ENCODE results near the gene ADAT3. TPM values are rescaled to one million over a fixed set of nuclear protein-coding genes. Genes with fewer than 3 reads are reported as not detected.

The ADAT3 gene
- total and polyA plus RNA-seq, 4 donors = 1.3 to 3.3 (median 2.1) TPM

DNA sequence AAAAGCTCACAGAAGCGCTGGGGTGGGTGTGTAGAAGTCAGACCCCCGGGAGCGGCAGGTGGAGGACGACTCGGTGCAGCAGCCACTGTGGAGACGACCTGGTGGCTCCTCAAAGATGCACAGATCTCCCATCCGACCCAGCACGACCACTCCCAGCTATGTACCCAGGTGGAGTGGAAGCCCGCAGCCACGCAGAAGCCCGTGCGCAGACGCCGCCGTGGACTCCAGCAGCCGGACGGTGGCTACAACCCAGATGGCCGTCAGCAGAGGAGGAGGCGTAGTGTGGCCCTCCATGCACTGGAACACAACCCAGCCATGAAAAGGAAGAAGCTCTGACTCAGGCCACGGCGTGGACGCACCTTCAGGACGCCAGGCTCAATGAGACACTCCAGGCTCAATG is 57.5 kb downstream of the ADAT3 start:
- peaks cover 0 to 5% (median 2%) of the 10 kb centered on the region in 4 donors for H3K36me3 ChIP-seq (ENCODE audit: control insufficient read depth in 4 of 4, insufficient read depth in 3 of 4, low read depth in 1 of 4, low read length in 3 of 4)
- no peak overlapping the region for H3K9ac ChIP-seq (ENCODE audit: low read depth in 1 of 2, low read length in 2 of 2)
- no peak overlapping the region for H3K27ac ChIP-seq (ENCODE audit: low read depth in 1 of 2, low read length in 2 of 2)
- H3K9me3 ChIP-seq (ENCODE audit: control insufficient read depth in 4 of 4, low read length in 3 of 4) = no peaks in the 10 kb centered on the region
- TF ChIP-seq RAD21 (IDR thresholded peaks at IDR 0.05) = no peak
- TF ChIP-seq SP1 (IDR thresholded peaks at IDR 0.05) = no peak
- no peak for TF ChIP-seq RXRA (IDR thresholded peaks at IDR 0.05)
- no peak for TF ChIP-seq EGR1 (IDR thresholded peaks at IDR 0.05; ENCODE audit: low read depth in 2 of 2)
- TF ChIP-seq, protein P1, sequence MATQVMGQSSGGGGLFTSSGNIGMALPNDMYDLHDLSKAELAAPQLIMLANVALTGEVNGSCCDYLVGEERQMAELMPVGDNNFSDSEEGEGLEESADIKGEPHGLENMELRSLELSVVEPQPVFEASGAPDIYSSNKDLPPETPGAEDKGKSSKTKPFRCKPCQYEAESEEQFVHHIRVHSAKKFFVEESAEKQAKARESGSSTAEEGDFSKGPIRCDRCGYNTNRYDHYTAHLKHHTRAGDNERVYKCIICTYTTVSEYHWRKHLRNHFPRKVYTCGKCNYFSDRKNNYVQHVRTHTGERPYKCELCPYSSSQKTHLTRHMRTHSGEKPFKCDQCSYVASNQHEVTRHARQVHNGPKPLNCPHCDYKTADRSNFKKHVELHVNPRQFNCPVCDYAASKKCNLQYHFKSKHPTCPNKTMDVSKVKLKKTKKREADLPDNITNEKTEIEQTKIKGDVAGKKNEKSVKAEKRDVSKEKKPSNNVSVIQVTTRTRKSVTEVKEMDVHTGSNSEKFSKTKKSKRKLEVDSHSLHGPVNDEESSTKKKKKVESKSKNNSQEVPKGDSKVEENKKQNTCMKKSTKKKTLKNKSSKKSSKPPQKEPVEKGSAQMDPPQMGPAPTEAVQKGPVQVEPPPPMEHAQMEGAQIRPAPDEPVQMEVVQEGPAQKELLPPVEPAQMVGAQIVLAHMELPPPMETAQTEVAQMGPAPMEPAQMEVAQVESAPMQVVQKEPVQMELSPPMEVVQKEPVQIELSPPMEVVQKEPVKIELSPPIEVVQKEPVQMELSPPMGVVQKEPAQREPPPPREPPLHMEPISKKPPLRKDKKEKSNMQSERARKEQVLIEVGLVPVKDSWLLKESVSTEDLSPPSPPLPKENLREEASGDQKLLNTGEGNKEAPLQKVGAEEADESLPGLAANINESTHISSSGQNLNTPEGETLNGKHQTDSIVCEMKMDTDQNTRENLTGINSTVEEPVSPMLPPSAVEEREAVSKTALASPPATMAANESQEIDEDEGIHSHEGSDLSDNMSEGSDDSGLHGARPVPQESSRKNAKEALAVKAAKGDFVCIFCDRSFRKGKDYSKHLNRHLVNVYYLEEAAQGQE (IDR thresholded peaks at IDR 0.05) = no peak
- no peak for TF ChIP-seq FOXA1 (IDR thresholded peaks at IDR 0.05)
- TF ChIP-seq NR2F2 (IDR thresholded peaks at IDR 0.05) = no peak
- TF ChIP-seq, protein P2, sequence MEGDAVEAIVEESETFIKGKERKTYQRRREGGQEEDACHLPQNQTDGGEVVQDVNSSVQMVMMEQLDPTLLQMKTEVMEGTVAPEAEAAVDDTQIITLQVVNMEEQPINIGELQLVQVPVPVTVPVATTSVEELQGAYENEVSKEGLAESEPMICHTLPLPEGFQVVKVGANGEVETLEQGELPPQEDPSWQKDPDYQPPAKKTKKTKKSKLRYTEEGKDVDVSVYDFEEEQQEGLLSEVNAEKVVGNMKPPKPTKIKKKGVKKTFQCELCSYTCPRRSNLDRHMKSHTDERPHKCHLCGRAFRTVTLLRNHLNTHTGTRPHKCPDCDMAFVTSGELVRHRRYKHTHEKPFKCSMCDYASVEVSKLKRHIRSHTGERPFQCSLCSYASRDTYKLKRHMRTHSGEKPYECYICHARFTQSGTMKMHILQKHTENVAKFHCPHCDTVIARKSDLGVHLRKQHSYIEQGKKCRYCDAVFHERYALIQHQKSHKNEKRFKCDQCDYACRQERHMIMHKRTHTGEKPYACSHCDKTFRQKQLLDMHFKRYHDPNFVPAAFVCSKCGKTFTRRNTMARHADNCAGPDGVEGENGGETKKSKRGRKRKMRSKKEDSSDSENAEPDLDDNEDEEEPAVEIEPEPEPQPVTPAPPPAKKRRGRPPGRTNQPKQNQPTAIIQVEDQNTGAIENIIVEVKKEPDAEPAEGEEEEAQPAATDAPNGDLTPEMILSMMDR (IDR thresholded peaks at IDR 0.05; ENCODE audit: low read depth, low read length, missing input control) = no peak
- TF ChIP-seq TAF1 (conservative IDR thresholded peaks at IDR 0.05) = no peak
- TF ChIP-seq, protein P3, sequence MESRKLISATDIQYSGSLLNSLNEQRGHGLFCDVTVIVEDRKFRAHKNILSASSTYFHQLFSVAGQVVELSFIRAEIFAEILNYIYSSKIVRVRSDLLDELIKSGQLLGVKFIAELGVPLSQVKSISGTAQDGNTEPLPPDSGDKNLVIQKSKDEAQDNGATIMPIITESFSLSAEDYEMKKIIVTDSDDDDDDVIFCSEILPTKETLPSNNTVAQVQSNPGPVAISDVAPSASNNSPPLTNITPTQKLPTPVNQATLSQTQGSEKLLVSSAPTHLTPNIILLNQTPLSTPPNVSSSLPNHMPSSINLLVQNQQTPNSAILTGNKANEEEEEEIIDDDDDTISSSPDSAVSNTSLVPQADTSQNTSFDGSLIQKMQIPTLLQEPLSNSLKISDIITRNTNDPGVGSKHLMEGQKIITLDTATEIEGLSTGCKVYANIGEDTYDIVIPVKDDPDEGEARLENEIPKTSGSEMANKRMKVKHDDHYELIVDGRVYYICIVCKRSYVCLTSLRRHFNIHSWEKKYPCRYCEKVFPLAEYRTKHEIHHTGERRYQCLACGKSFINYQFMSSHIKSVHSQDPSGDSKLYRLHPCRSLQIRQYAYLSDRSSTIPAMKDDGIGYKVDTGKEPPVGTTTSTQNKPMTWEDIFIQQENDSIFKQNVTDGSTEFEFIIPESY (IDR thresholded peaks at IDR 0.05) = no peak
- TF ChIP-seq, protein P4, sequence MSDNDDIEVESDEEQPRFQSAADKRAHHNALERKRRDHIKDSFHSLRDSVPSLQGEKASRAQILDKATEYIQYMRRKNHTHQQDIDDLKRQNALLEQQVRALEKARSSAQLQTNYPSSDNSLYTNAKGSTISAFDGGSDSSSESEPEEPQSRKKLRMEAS (IDR thresholded peaks at IDR 0.05) = no peak
- TF ChIP-seq, protein P5, sequence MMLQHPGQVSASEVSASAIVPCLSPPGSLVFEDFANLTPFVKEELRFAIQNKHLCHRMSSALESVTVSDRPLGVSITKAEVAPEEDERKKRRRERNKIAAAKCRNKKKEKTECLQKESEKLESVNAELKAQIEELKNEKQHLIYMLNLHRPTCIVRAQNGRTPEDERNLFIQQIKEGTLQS (IDR thresholded peaks at IDR 0.05) = no peak
- TF ChIP-seq YY1 (IDR thresholded peaks at IDR 0.05) = no peak
- no peak for TF ChIP-seq FOXA2 (IDR thresholded peaks at IDR 0.05)
- no peak for TF ChIP-seq HNF4G (IDR thresholded peaks at IDR 0.05)
- TF ChIP-seq GABPA (IDR thresholded peaks at IDR 0.05 in 1 of 2, conservative IDR thresholded peaks at IDR 0.05 in 1 of 2) = no peak
- no peak for TF ChIP-seq HNF4A (conservative IDR thresholded peaks at IDR 0.05)
- TF ChIP-seq JUND (IDR thresholded peaks at IDR 0.05) = no peak
- peaks cover 0 to 10% (median 5%) of the 10 kb centered on the region in 4 donors for H3K4me1 ChIP-seq (ENCODE audit: control insufficient read depth in 4 of 4, insufficient read depth in 4 of 4, low read length in 3 of 4)
- no peak for DNase-seq (ENCODE audit: low spot score)
- 96% methylated on average over 23 of the region's 23 CpGs for WGBS
- no peaks in the 10 kb centered on the region for H3K27me3 ChIP-seq (ENCODE audit: control insufficient read depth in 4 of 4, insufficient read depth in 4 of 4, low read length in 3 of 4)
- no peak overlapping the region for H3K4me3 ChIP-seq (ENCODE audit: low read depth in 1 of 3, low read length in 3 of 3)

Other genes starting within 250 kb of the ADAT3 start
- gene ONECUT3, start 151.9 kb upstream of the ADAT3 start, total RNA-seq = not detected
- not detected for gene ONECUT3, start 151.9 kb upstream of the ADAT3 start, polyA plus RNA-seq
- 1 to 10 TPM in 1 of 2 donors, under 1 TPM in 1; 0.50 to 3.1 TPM for gene ATP8B3, start 93.1 kb upstream of the ADAT3 start, total RNA-seq
- gene ATP8B3, start 93.1 kb upstream of the ADAT3 start, polyA plus RNA-seq = under 1 TPM; 0.42 to 0.53 TPM
- 10 to 100 TPM in 1 of 2 donors, 1 to 10 TPM in 1; 8.3 to 11.5 TPM for gene REXO1, start 56.9 kb upstream of the ADAT3 start, total RNA-seq
- 10 to 100 TPM in 1 of 2 donors, 1 to 10 TPM in 1; 2.0 to 10.0 TPM for gene REXO1, start 56.9 kb upstream of the ADAT3 start, polyA plus RNA-seq
- 1 to 10 TPM; 4.4 to 7.6 TPM for gene KLF16, start 41.8 kb upstream of the ADAT3 start, total RNA-seq
- 10 to 100 TPM in 1 of 2 donors, 1 to 10 TPM in 1; 1.2 to 14.8 TPM for gene KLF16, start 41.8 kb upstream of the ADAT3 start, polyA plus RNA-seq
- 10 to 100 TPM; 25.4 to 28.6 TPM for gene ABHD17A, start 19.9 kb upstream of the ADAT3 start, total RNA-seq
- 10 to 100 TPM in 1 of 2 donors, 1 to 10 TPM in 1; 8.1 to 30.2 TPM for gene ABHD17A, start 19.9 kb upstream of the ADAT3 start, polyA plus RNA-seq
- 10 to 100 TPM; 16.4 to 16.8 TPM for gene SCAMP4, start within 50 bp of the ADAT3 start, total RNA-seq
- gene SCAMP4, start within 50 bp of the ADAT3 start, polyA plus RNA-seq = 10 to 100 TPM; 13.0 to 22.1 TPM
- gene CSNK1G2, start 35.8 kb downstream of the ADAT3 start, total RNA-seq = 10 to 100 TPM; 26.5 to 30.6 TPM
- gene CSNK1G2, start 35.8 kb downstream of the ADAT3 start, polyA plus RNA-seq = 10 to 100 TPM in 1 of 2 donors, 1 to 10 TPM in 1; 3.5 to 21.3 TPM
- 10 to 100 TPM; 19.5 to 20.9 TPM for gene BTBD2, start 110.3 kb downstream of the ADAT3 start, total RNA-seq
- gene BTBD2, start 110.3 kb downstream of the ADAT3 start, polyA plus RNA-seq = 10 to 100 TPM in 1 of 2 donors, 1 to 10 TPM in 1; 7.4 to 25.1 TPM
- 100 to 1,000 TPM in 1 of 2 donors, 10 to 100 TPM in 1; 49.5 to 105 TPM for gene MKNK2, start 145.8 kb downstream of the ADAT3 start, total RNA-seq
- gene MKNK2, start 145.8 kb downstream of the ADAT3 start, polyA plus RNA-seq = 10 to 100 TPM; 24.7 to 43.3 TPM
- gene MOB3A, start 190.9 kb downstream of the ADAT3 start, total RNA-seq = 1 to 10 TPM; 7.9 to 8.7 TPM
- gene MOB3A, start 190.9 kb downstream of the ADAT3 start, polyA plus RNA-seq = 1 to 10 TPM; 3.4 to 5.2 TPM
- 1 to 10 TPM; 1.2 TPM for gene IZUMO4, start 191.5 kb downstream of the ADAT3 start, total RNA-seq
- 1 to 10 TPM; 1.3 to 1.4 TPM for gene IZUMO4, start 191.5 kb downstream of the ADAT3 start, polyA plus RNA-seq
- gene AP3D1, start 246.2 kb downstream of the ADAT3 start, total RNA-seq = 10 to 100 TPM; 42.6 to 76.6 TPM
- 10 to 100 TPM; 21.7 to 79.8 TPM for gene AP3D1, start 246.2 kb downstream of the ADAT3 start, polyA plus RNA-seq